A673 (cell line): Measurements from ENCODE around the gene CDCA7L. TPM values are rescaled to one million over a fixed set of nuclear protein-coding genes. Genes with fewer than 3 reads are reported as not detected.

Source experiments
- BruUV-seq: library from RNA; stranded (reverse); fragments of 400-500 nt; replicated peaks from 2 replicates; lab custom pipeline; 2021; lab: Mats Ljungman, UMichigan
- CTCF ChIA-PET: fragments of 300-600 bp; sonication (Branson Sonifier 250); formaldehyde crosslinking; loops from one replicate; lab custom pipeline; 2022; ENCODE audit warnings: antibody characterized with exemption; lab: Charles Lee
- POLR2A ChIA-PET: fragments of 300-600 bp; sonication (Branson Sonifier 250); formaldehyde crosslinking; loops from one replicate; lab custom pipeline; 2022; ENCODE audit warnings: antibody characterized with exemption; ENCODE audit not compliant: low non-redundant PET; lab: Charles Lee
- DNase-seq: peaks from one replicate; pipeline ENCODE4 v3.0.0-alpha.2; 2015; ENCODE audit warnings: low spot score
- H3K27ac ChIP-seq: fragments of 200-600 bp; sonication (generic); 2 replicates; pipeline ENCODE4 v1.5.1; 2016; ENCODE audit warnings: mixed run types, low read depth, mild to moderate bottlenecking, mixed read lengths, antibody characterized with exemption, low read length; ENCODE audit not compliant: poor library complexity, severe bottlenecking
- H3K27me3 ChIP-seq: fragments of 200-600 bp; sonication (generic); replicated peaks from 2 replicates; pipeline ENCODE4 v1.6.1; 2017; ENCODE audit warnings: mixed run types, low read depth, mild to moderate bottlenecking, mixed read lengths, antibody characterized with exemption, low read length; ENCODE audit not compliant: insufficient read depth, poor library complexity
- H3K36me3 ChIP-seq: fragments of 200-600 bp; sonication (generic); 2 replicates; pipeline ENCODE4 v1.6.1; 2016; ENCODE audit warnings: mixed run types, mild to moderate bottlenecking, mixed read lengths, antibody characterized with exemption, low read length; ENCODE audit not compliant: insufficient read depth, poor library complexity, severe bottlenecking
- H3K4me1 ChIP-seq: fragments of 200-600 bp; sonication (generic); 2 replicates; pipeline ENCODE4 v1.6.1; 2017; ENCODE audit warnings: mixed run types, mild to moderate bottlenecking, mixed read lengths, antibody characterized with exemption, low read length; ENCODE audit not compliant: insufficient read depth, poor library complexity, severe bottlenecking
- H3K4me3 ChIP-seq: fragments of 200-600 bp; sonication (generic); 2 replicates; pipeline ENCODE4 v1.5.1; 2016; ENCODE audit warnings: low read depth, mixed run types, mild to moderate bottlenecking, mixed read lengths, low read length; ENCODE audit not compliant: poor library complexity, severe bottlenecking
- H3K9me3 ChIP-seq: fragments of 200-600 bp; sonication (generic); 2 replicates; pipeline ENCODE4 v1.6.1; 2016; ENCODE audit warnings: mixed run types, low read depth, mild to moderate bottlenecking, mixed read lengths, antibody characterized with exemption, low read length; ENCODE audit not compliant: poor library complexity, severe bottlenecking
- CTCF ChIP-seq: fragments of 300-800, 200-600 bp; sonication (generic); conservative IDR thresholded peaks from 2 replicates; pipeline ENCODE4 v1.5.1; 2017; ENCODE audit warnings: low read depth, mild to moderate bottlenecking, antibody characterized with exemption, low read length, moderate library complexity, mixed read lengths
- EZH2 ChIP-seq: fragments of 200-600 bp; sonication (generic); IDR thresholded peaks from 2 replicates; pipeline ENCODE4 v1.6.1; 2017; ENCODE audit warnings: borderline replicate concordance, low read depth, mild to moderate bottlenecking, mixed read lengths, antibody characterized with exemption, low read length; ENCODE audit not compliant: poor library complexity, severe bottlenecking
- intact Hi-C: fragments of 100-400 bp; cut with micrococcal nuclease; formaldehyde crosslinking; loops from one replicate; pipeline ENCODE4 v1.10.0; 2022; ENCODE audit not compliant: unreplicated experiment
- total RNA-seq: library from RNA; stranded (reverse); gene quantifications from 2 replicates; pipeline ENCODE4 v1.2.3, GENCODE V29; 2021

Gene CDCA7L
- total RNA-seq, 1 experiment from 2014 or later = 89.2 TPM

- Histone ChIP-seq H3K27me3 (peaks cover 5% of the 10 kb centered on the region), H3K4me3 (no peak overlapping the region), H3K4me1 (peaks cover 7% of the 10 kb centered on the region), H3K36me3 (no peaks in the 10 kb centered on the region), H3K27ac (no peak overlapping the region), H3K9me3 (no peaks in the 10 kb centered on the region)
- no TSS peak for BruUV-seq
- POLR2A ChIA-PET = no interaction called here
- intact Hi-C loops = no loop called here
- CTCF ChIA-PET = no interaction called here
- no peak for DNase-seq
- no peak for TF ChIP-seq EZH2
- no peak for TF ChIP-seq CTCF
Observed at GRCh38 chr7:21918216-21918615, 27.5 kb downstream of the CDCA7L start.

GRCh38 chr7:21916629-21917028 lies 29.1 kb downstream of the CDCA7L start:
- H3K9me3 ChIP-seq = no peaks in the 10 kb centered on the region
- DNase-seq = no peak
- BruUV-seq = no TSS peak
- H3K36me3 ChIP-seq = no peaks in the 10 kb centered on the region
- H3K4me3 ChIP-seq = no peak overlapping the region
- TF ChIP-seq EZH2 = no peak
- TF ChIP-seq CTCF = no peak
- ChIA-PET POLR2A (no interaction called here), CTCF (no interaction called here)
- H3K27me3 ChIP-seq = peaks cover 5% of the 10 kb centered on the region
- peaks cover 23% of the 10 kb centered on the region for H3K4me1 ChIP-seq
- intact Hi-C loops = no loop called here
- no peak overlapping the region for H3K27ac ChIP-seq

- POLR2A ChIA-PET = no interaction called here
- H3K27ac ChIP-seq = no peak overlapping the region
- BruUV-seq = no TSS peak
- H3K36me3 ChIP-seq = no peaks in the 10 kb centered on the region
- no peaks in the 10 kb centered on the region for H3K9me3 ChIP-seq
- no peak overlapping the region for H3K4me3 ChIP-seq
- CTCF ChIA-PET = no interaction called here
- peaks cover 24% of the 10 kb centered on the region for H3K4me1 ChIP-seq
- no peak for DNase-seq
- no peak for TF ChIP-seq EZH2
- no peak for TF ChIP-seq CTCF
- intact Hi-C loops = no loop called here
- H3K27me3 ChIP-seq = peaks cover 5% of the 10 kb centered on the region
Observed at GRCh38 chr7:21916176-21916575, 29.5 kb downstream of the CDCA7L start.
